Upper lobe of left lung (tissue), 6 donors: ENCODE data around the gene TLK2. TPM values are rescaled to one million over a fixed set of nuclear protein-coding genes. Genes with fewer than 3 reads are reported as not detected.
"Not testable (repeated sequence)": the region's sequence is repeated elsewhere in the genome, so short reads cannot be mapped to it uniquely, and the experiment has no call there.

Source experiments
- ATAC-seq, 2 donors: fragments of 200-7000 bp; cut with Tn5 transposase; one replicate each; pipeline ENCODE4 v1.9.1; 2022; ENCODE audit warnings: mild to moderate bottlenecking in 2 of 2, moderate library complexity in 2 of 2; ENCODE audit not compliant: low FRiP score in 2 of 2
- DNase-seq, 2 donors: peaks; one replicate each; pipeline ENCODE4 v3.0.0-alpha.2; 2019 to 2020
- H3K27ac ChIP-seq, 4 donors: fragments of 200-600 bp; sonication (generic); one replicate each; pipeline ENCODE4 v1.5.1; 2016 to 2019
- H3K27me3 ChIP-seq, 4 donors: fragments of 200-600 bp; sonication (generic); one replicate each; pipeline ENCODE4 v1.5.1; 2017 to 2019
- H3K36me3 ChIP-seq, 4 donors: fragments of 200-600 bp; sonication (generic); one replicate each; pipeline ENCODE4 v1.5.1; 2016 to 2019
- H3K4me1 ChIP-seq, 4 donors: fragments of 200-600 bp; sonication (generic); one replicate each; pipeline ENCODE4 v1.5.1; 2018 to 2019
- H3K4me3 ChIP-seq, 4 donors: fragments of 200-600 bp; sonication (generic); one replicate each; pipeline ENCODE4 v1.5.1; 2017 to 2019; ENCODE audit warnings: mild to moderate bottlenecking in 2 of 4, moderate library complexity in 1 of 4
- H3K9me3 ChIP-seq, 4 donors: fragments of 200-600 bp; sonication (generic); one replicate each; pipeline ENCODE4 v1.5.1; 2018 to 2019
- CTCF ChIP-seq, 6 experiments: fragments of 450-650 bp in 4 of 6; fragments of 200-600 bp in 2 of 6; sonication (generic) in 2 of 6; IDR thresholded peaks; one replicate each; pipeline ENCODE4 v1.5.1; 2016 to 2019; ENCODE audit warnings: antibody characterized with exemption in 6 of 6
- EP300 ChIP-seq, 4 donors: sonication (generic); formaldehyde crosslinking; IDR thresholded peaks; one replicate each; pipeline ENCODE4 v1.5.1; 2017; ENCODE audit warnings: antibody characterized with exemption in 4 of 4, control low read depth in 2 of 4
- POLR2A ChIP-seq, 4 donors: fragments of 450-650 bp; IDR thresholded peaks; one replicate each; pipeline ENCODE4 v1.5.1; 2016 to 2017; ENCODE audit warnings: antibody characterized with exemption in 4 of 4, mild to moderate bottlenecking in 2 of 4
- POLR2AphosphoS5 ChIP-seq, 2 donors: sonication (generic); formaldehyde crosslinking; IDR thresholded peaks; one replicate each; pipeline ENCODE4 v1.5.1; 2017; ENCODE audit warnings: antibody characterized with exemption in 2 of 2
- WGBS, 2 donors: methylation state at CpG; one replicate each; pipeline ENCODE4 v1.1.5; 2017 to 2018; 5-methylcytosine and 5-hydroxymethylcytosine counted together
- total RNA-seq, 6 donors: library from RNA; depleted of rRNA in 4 of 6; stranded (reverse); fragments of >200 nt in 4 of 6; gene quantifications; one replicate each; pipeline versions ENCODE4 v1.1.0 to v1.2.1, GENCODE V29; 2016 to 2021
- donor health status: DM: no; HTN: no; CAD: no; lungs with moderate emphysema.
- donor health status: DM: no; HTN: yes; CAD: no; lungs with severe emphysema.

TLK2 gene
- total RNA-seq, 6 donors from 2014 or later, result 36.6 to 57.6 (median 44.9) TPM

- Histone ChIP-seq H3K4me1 (peaks cover 0 to 11% (median 7%) of the 10 kb centered on the region in 4 donors), H3K27ac (peak overlapping the region in 3 of 4 donors; percentile 54 to 83 (median 66)), H3K27me3 (no peaks in the 10 kb centered on the region), H3K36me3 (peaks cover 6 to 88% (median 34%) of the 10 kb centered on the region in 4 donors), H3K4me3 (no peak overlapping the region), H3K9me3 (no peaks in the 10 kb centered on the region)
- TF ChIP-seq CTCF (IDR thresholded peaks at IDR 0.05) (no peak), POLR2AphosphoS5 (IDR thresholded peaks at IDR 0.05) (no peak), POLR2A (IDR thresholded peaks at IDR 0.05) (no peak), EP300 (IDR thresholded peaks at IDR 0.05) (no peak)
- DNase-seq (no peak), ATAC-seq (peak in 1 of 2 donors; percentile 13)
- WGBS, 2 donors, result 66 to 75% methylated on average over 1 of the region's 1 CpG
These were observed 122.2 kb downstream of the TLK2 start for GRCh38 chr17:62600805-62601204.

GRCh38 chr17:62601471-62601870 lies 122.8 kb downstream of the TLK2 start:
- H3K4me1 ChIP-seq, result peaks cover 0 to 11% (median 7%) of the 10 kb centered on the region in 4 donors
- DNase-seq, result peak in 1 of 2 donors; percentile 55
- 75 to 84% methylated on average over 2 of the region's 2 CpGs for WGBS, 2 donors

GRCh38 chr17:62603783-62604182 lies 125.2 kb downstream of the TLK2 start:
- peaks cover 0 to 11% (median 4%) of the 10 kb centered on the region in 4 donors for H3K4me1 ChIP-seq
- not testable (repeated sequence) for H3K27ac ChIP-seq, ATAC-seq, H3K9me3 ChIP-seq, H3K4me3 ChIP-seq, H3K27me3 ChIP-seq, DNase-seq
- H3K36me3 ChIP-seq, result peaks cover 7 to 96% (median 40%) of the 10 kb centered on the region in 4 donors
- 95 to 99% methylated on average over 6 of the region's 6 CpGs for WGBS, 2 donors

More at GRCh38 chr17:62601471-62601870, 122.8 kb downstream of the TLK2 start:
- TF ChIP-seq CTCF (IDR thresholded peaks at IDR 0.05) (no peak), EP300 (IDR thresholded peaks at IDR 0.05) (no peak), POLR2AphosphoS5 (IDR thresholded peaks at IDR 0.05) (no peak), POLR2A (IDR thresholded peaks at IDR 0.05) (no peak)
- ATAC-seq, result peak in 1 of 2 donors; percentile 57
- peak overlapping the region in 1 of 4 donors; percentile 2 for H3K4me3 ChIP-seq
- H3K36me3 ChIP-seq, result peaks cover 6 to 88% (median 35%) of the 10 kb centered on the region in 4 donors
- H3K9me3 ChIP-seq, result no peaks in the 10 kb centered on the region
- peak overlapping the region in 2 of 4 donors; percentile 66 to 83 for H3K27ac ChIP-seq
- H3K27me3 ChIP-seq, result no peaks in the 10 kb centered on the region

GRCh38 chr17:62605588-62605987 lies 127.0 kb downstream of the TLK2 start:
- DNase-seq, result no peak
- peaks cover 0 to 10% (median 0%) of the 10 kb centered on the region in 4 donors for H3K4me1 ChIP-seq
- peaks cover 17 to 96% (median 49%) of the 10 kb centered on the region in 4 donors for H3K36me3 ChIP-seq

GRCh38 chr17:62611292-62611691 lies 132.7 kb downstream of the TLK2 start:
- ATAC-seq, result no peak
- H3K36me3 ChIP-seq, result peaks cover 23 to 94% (median 55%) of the 10 kb centered on the region in 4 donors
- no peak overlapping the region for H3K4me3 ChIP-seq

More at GRCh38 chr17:62605588-62605987, 127.0 kb downstream of the TLK2 start:
- Histone ChIP-seq H3K27ac (no peak overlapping the region), H3K9me3 (no peaks in the 10 kb centered on the region), H3K4me3 (no peak overlapping the region), H3K27me3 (no peaks in the 10 kb centered on the region)
- no peak for ATAC-seq
- TF ChIP-seq EP300 (IDR thresholded peaks at IDR 0.05), result no peak
- 97 to 98% methylated on average over 7 of the region's 7 CpGs for WGBS, 2 donors

More at GRCh38 chr17:62611292-62611691, 132.7 kb downstream of the TLK2 start:
- H3K9me3 ChIP-seq, result no peaks in the 10 kb centered on the region
- no peaks in the 10 kb centered on the region for H3K27me3 ChIP-seq
- H3K4me1 ChIP-seq, result no peaks in the 10 kb centered on the region
- H3K27ac ChIP-seq, result no peak overlapping the region
- 87 to 90% methylated on average over 5 of the region's 5 CpGs for whole genome bisulfite sequencing, 2 donors
- TF ChIP-seq EP300 (IDR thresholded peaks at IDR 0.05) (no peak), POLR2AphosphoS5 (IDR thresholded peaks at IDR 0.05) (no peak), POLR2A (IDR thresholded peaks at IDR 0.05) (no peak), CTCF (IDR thresholded peaks at IDR 0.05) (no peak)
- no peak for DNase-seq
